Subcutaneous abdominal adipose tissue (tissue), 5 donors: Measurements from ENCODE around the gene STK25.

ENCODE experiments used
- H3K27ac ChIP-seq: one replicate; pipeline ENCODE4 v1.7.0; 2013; ENCODE audit warnings: low read depth, mild to moderate bottlenecking, inconsistent platforms, low read length, moderate library complexity
- H3K27me3 ChIP-seq, 5 donors: one replicate each; pipeline ENCODE4 v1.7.0; 2013; ENCODE audit warnings: low read length in 5 of 5, inconsistent platforms in 1 of 5; ENCODE audit not compliant: control insufficient read depth in 5 of 5, insufficient read depth in 4 of 5
- H3K36me3 ChIP-seq, 5 donors: one replicate each; pipeline ENCODE4 v1.7.0; 2013; ENCODE audit warnings: low read length in 5 of 5; ENCODE audit not compliant: control insufficient read depth in 5 of 5, insufficient read depth in 5 of 5
- H3K4me1 ChIP-seq, 5 donors: one replicate each; pipeline ENCODE4 v1.7.0; 2013; ENCODE audit warnings: low read length in 5 of 5, mild to moderate bottlenecking in 3 of 5, moderate library complexity in 1 of 5; ENCODE audit not compliant: control insufficient read depth in 5 of 5, insufficient read depth in 5 of 5
- H3K4me3 ChIP-seq, 5 donors: one replicate each; pipeline ENCODE4 v1.7.0; 2013; ENCODE audit warnings: low read length in 5 of 5, low read depth in 1 of 5
- H3K9ac ChIP-seq, 5 donors: one replicate each; pipeline ENCODE4 v1.7.0; 2013; ENCODE audit warnings: low read length in 5 of 5, mild to moderate bottlenecking in 4 of 5, moderate library complexity in 3 of 5
- H3K9me3 ChIP-seq, 5 donors: one replicate each; pipeline ENCODE4 v1.7.0; 2013; ENCODE audit warnings: low read length in 5 of 5; ENCODE audit not compliant: control insufficient read depth in 5 of 5
- donor health status: healthy.
- donor health status: healthy.
- donor health status: healthy.
- donor health status: healthy.
- donor health status: healthy.

Gene STK25

DNA sequence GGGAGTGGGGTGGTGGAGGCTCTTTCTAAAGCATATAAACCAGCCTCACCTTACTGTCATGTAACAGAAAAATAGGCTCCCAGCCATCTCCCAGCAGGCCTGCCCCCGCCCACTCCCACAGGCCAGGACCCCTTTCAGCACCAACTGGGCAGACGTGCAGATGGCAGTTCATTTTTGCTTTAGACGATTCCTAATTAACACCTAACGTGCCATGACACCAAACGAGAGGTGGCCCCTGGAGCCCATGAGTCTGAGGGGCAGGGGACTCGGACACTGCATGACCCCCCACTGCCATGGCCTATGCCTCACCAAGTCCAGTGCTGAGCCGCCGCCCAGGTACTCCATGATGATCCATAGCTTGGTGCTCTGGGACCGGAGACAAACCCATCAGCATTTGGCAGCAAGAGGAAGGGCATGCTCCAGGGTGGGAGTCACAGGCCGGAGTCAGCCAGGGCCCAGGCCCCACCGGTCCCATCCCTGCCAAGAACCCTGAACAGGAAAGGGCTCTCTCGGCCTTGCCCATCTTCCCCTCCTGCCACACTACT, 7.9 kb downstream of the STK25 start:
- Histone ChIP-seq H3K9ac (no peak overlapping the region), H3K27ac (no peak overlapping the region), H3K4me1 (peaks cover 0 to 6% (median 4%) of the 10 kb centered on the region in 5 donors), H3K4me3 (no peak overlapping the region), H3K9me3 (no peaks in the 10 kb centered on the region), H3K36me3 (peaks cover 0 to 63% (median 56%) of the 10 kb centered on the region in 5 donors), H3K27me3 (no peaks in the 10 kb centered on the region)

DNA sequence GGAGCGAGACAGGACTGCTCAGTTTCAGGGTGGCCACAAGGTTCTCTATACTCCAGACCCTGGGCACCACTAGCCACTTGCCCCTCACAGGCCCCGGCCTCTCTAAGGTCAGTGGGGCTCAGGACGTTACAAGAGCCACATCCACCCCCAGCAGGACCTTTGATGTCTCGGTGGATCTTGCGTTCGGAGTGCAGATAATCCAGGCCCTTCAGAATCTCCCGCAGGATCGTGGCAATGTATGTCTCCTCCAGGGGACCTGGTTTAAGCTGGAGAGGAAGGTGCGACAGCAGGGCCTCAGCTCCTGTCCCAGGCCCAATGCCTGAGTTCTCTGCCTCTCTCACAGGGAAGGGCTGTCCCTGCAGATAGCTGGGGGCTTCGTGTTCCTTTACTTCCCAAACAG, 8.4 kb downstream of the STK25 start:
- Histone ChIP-seq H3K4me1 (peaks cover 0 to under 1% (median 0%) of the 10 kb centered on the region in 5 donors), H3K27me3 (no peaks in the 10 kb centered on the region), H3K9me3 (no peaks in the 10 kb centered on the region), H3K36me3 (peaks cover 0 to 68% (median 61%) of the 10 kb centered on the region in 5 donors), H3K4me3 (no peak overlapping the region), H3K27ac (no peak overlapping the region), H3K9ac (no peak overlapping the region)

DNA sequence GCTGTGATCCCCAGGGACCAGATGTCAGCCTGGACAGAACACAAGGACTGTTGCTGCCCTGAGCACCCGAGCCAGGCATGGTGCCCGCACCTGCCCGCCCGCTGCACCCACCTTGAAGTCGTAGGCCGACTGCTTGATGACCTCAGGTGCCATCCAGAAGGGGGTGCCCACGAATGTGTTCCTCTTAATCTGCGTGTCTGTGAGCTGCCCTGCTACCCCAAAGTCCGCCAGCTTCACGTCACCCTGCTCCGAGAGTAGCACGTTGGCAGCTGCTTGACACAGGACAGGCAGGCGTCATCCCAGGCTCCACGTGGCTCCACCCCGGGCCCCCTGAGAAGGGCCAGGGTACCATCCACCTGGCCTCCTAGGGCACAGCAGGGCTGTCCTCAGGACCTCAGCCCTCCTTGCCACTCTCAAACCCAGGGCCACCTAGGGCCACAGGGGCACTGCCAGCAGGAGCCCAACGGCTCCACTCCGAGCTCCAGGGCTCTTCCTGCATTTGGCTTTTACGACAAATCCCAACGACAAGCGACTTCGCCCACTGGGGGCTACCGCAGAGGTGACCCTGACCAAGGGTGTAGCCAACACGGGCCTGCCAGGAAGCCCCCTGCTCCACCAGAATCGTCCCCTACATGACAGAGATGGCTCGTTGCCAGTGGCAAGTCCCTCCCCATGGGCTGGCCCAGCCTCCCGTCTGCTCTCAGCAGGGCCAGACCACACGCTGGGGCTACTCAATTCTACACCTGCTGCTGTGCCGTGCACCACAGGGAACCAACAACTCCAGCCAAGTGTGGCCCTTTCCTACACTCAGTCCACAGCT, 9.0 kb downstream of the STK25 start:
- no peak overlapping the region for H3K4me3 ChIP-seq
- no peaks in the 10 kb centered on the region for H3K4me1 ChIP-seq
- no peaks in the 10 kb centered on the region for H3K9me3 ChIP-seq
- H3K9ac ChIP-seq: no peak overlapping the region
- no peaks in the 10 kb centered on the region for H3K27me3 ChIP-seq
- H3K27ac ChIP-seq: no peak overlapping the region
- peaks cover 0 to 74% (median 65%) of the 10 kb centered on the region in 5 donors for H3K36me3 ChIP-seq

- Histone ChIP-seq H3K9me3 (no peaks in the 10 kb centered on the region), H3K27me3 (no peaks in the 10 kb centered on the region), H3K36me3 (peaks cover 0 to 81% (median 71%) of the 10 kb centered on the region in 5 donors), H3K4me1 (no peaks in the 10 kb centered on the region), H3K4me3 (no peak overlapping the region), H3K27ac (no peak overlapping the region), H3K9ac (no peak overlapping the region)
These were observed 10.0 kb downstream of the STK25 start for GRCh38 chr2:241498115-241499070.

DNA sequence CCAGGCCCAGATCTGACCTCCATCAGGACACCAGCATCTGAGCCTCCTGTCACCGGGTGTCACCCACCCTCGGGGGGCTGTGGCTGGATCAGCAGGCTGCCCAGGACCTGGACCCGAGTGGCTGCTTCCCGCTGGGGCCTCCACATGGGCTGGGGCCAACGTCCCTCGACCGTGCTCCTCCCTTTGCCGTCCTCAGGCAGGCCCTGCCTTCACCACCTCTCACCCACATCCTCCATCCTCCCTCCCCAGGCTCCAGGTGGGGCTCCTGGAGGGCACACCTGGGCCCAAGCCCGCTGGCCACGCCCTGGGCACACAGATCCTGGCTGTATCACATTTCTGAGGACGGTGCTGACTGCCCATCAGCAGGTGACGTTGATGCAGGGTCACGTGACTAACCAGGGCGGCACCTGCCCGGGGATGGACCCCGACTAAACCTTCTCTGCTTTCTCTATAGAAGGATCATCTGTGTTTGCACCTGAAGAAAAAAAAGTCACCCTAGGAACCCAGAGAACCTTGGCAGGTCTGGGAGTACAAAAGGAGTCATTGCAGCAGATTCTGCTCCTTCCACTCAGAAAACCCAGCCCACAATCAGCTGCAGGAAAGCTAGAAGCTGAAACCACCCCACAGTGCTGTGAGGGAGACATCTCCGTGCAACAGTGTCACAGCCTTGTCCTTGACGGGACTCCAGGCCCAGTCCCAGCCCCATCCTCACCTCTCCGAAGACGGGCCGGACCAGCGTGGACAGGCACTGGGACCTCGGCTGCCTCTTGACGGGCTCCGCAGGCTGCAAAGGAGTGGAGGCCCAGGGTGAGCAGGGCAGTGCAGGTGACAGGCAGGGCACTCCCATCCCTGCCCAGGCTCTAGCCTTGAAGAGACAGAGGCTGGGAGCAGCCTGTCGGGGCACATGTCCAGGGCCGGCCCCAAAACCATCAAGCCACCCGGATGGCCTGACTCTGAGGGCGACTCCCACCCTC, 11.2 kb downstream of the STK25 start:
- no peaks in the 10 kb centered on the region for H3K9me3 ChIP-seq
- H3K4me1 ChIP-seq: no peaks in the 10 kb centered on the region
- H3K9ac ChIP-seq: no peak overlapping the region
- H3K27me3 ChIP-seq: no peaks in the 10 kb centered on the region
- H3K4me3 ChIP-seq: no peak overlapping the region
- no peak overlapping the region for H3K27ac ChIP-seq
- peaks cover 0 to 89% (median 81%) of the 10 kb centered on the region in 5 donors for H3K36me3 ChIP-seq

DNA sequence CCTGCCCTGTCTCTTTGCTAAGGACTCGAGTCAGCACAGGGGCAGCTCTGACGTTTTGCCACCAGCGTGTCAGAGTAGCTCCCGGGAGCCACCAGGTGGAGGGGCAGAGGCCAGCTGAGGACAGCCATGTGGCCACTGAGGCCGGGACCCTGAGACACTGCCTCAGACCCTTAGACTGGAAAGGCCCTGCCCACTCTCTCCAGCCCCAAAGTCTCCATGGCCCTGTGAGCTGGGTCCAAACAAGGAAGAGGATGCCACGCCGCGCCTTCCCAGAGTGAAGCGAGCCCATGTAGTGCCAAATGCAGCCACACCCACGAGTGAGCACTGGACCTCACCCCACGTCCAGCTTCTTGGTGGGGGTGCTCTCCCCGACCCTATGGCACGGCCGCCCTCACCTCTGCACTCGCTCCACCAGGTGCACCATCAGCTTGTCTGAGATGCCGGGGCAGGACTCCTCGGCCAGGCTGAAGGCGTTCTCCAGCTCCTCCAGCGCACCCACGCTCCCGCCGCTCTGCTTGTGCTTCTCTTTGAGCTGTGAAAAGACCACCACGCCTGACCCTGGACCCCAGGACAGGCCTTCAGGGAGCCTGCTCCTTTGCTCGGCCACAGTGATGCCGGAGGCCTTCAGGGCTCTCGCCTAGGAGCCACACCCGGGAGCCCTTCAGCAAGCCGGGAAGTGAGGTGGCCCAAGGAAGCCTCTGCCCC, 12.2 kb downstream of the STK25 start:
- Histone ChIP-seq H3K4me3 (no peak overlapping the region), H3K27ac (no peak overlapping the region), H3K9me3 (no peaks in the 10 kb centered on the region), H3K9ac (no peak overlapping the region), H3K36me3 (peaks cover 0 to 87% (median 84%) of the 10 kb centered on the region in 5 donors), H3K4me1 (no peaks in the 10 kb centered on the region), H3K27me3 (no peaks in the 10 kb centered on the region)

GRCh38 chr2:241495172-241496002, 13.0 kb downstream of the STK25 start:
- no peaks in the 10 kb centered on the region for H3K27me3 ChIP-seq
- H3K4me3 ChIP-seq: no peak overlapping the region
- H3K9ac ChIP-seq: no peak overlapping the region
- H3K9me3 ChIP-seq: no peaks in the 10 kb centered on the region
- H3K4me1 ChIP-seq: peaks cover 0 to 1% (median 0%) of the 10 kb centered on the region in 5 donors
- peaks cover 0 to 88% (median 77%) of the 10 kb centered on the region in 5 donors for H3K36me3 ChIP-seq
- H3K27ac ChIP-seq: no peak overlapping the region

DNA sequence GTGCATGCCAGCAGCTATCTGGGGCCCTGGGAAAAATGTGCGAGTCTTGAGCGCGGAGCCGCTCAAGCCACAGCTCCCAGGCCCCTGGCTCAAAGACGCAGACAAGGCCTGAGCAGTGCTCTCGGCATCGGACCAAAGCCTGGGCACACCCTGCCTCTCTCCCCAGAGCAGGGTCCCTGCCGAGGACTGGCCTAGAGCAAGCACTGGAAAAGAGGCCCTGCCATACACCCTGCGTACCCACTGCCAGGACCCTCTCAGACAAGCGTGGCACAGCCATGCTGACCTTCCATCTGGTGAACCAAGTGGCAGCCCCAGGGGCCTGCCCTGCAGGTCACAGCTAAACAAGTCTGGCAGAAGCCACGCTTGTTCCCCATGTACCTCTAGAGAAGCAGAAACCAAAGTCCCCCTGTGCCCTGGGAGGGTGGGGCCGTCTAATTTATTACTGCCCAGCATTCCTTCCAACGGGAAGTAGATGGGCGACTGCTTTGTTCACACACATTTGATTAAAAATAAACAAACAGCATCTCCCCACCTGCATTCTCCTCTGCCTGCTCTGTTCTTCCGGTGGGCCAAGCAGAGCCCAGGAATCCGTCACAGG, 14.0 kb downstream of the STK25 start:
- H3K9ac ChIP-seq: no peak overlapping the region
- peaks cover 0 to 87% (median 79%) of the 10 kb centered on the region in 5 donors for H3K36me3 ChIP-seq
- no peak overlapping the region for H3K4me3 ChIP-seq
- H3K4me1 ChIP-seq: peaks cover 0 to 1% (median 0%) of the 10 kb centered on the region in 5 donors
- H3K27me3 ChIP-seq: no peaks in the 10 kb centered on the region
- no peaks in the 10 kb centered on the region for H3K9me3 ChIP-seq
- H3K27ac ChIP-seq: no peak overlapping the region
